B cell (primary cell): ENCODE results near the gene SIRT4. TPM values are rescaled to one million over a fixed set of nuclear protein-coding genes. Genes with fewer than 3 reads are reported as not detected.

Experiments used
- ATAC-seq: fragments of 200-7000 bp; cut with Tn5 transposase; one replicate; pipeline ENCODE4 v1.10.0; 2021; ENCODE audit warnings: low read depth, mild to moderate bottlenecking, moderate number of reproducible peaks, moderate library complexity
- CTCF ChIA-PET: fragments of 350-600 bp; sonication (Branson Sonifier 250); formaldehyde crosslinking; loops from one replicate; lab custom pipeline; 2021; ENCODE audit warnings: antibody characterized with exemption, inconsistent platforms; lab: Charles Lee
- POLR2A ChIA-PET: fragments of 350-600 bp; sonication (Branson Sonifier 250); formaldehyde crosslinking; loops from one replicate; lab custom pipeline; 2021; ENCODE audit warnings: antibody characterized with exemption; lab: Charles Lee
- DNase-seq: peaks from one replicate; pipeline ENCODE4 v3.0.0; 2013
- H2AFZ ChIP-seq: 2 replicates; pipeline ENCODE4 v1.6.1; 2012; ENCODE audit warnings: mild to moderate bottlenecking, low read depth, low read length; ENCODE audit not compliant: insufficient read depth, poor library complexity, severe bottlenecking
- H3K27ac ChIP-seq, 2 donors: 1 replicate in 1 of 2; 2 replicates in 1 of 2; pipeline ENCODE4 v1.5.1; 2012 to 2013; ENCODE audit warnings: low read length in 2 of 2, mild to moderate bottlenecking in 2 of 2, moderate library complexity in 1 of 2
- H3K27me3 ChIP-seq, 4 experiments: fragments of 200-600 bp in 1 of 4; sonication (generic) in 1 of 4; replicated peaks in 1 of 4; 1 replicate in 2 of 4; 2 replicates in 2 of 4; pipeline versions ENCODE4 v1.6.1 to v1.7.0; 2013 to 2016; ENCODE audit warnings: low read length in 3 of 4, mild to moderate bottlenecking in 2 of 4, mixed read lengths in 1 of 4, moderate library complexity in 1 of 4; ENCODE audit not compliant: insufficient read depth in 4 of 4, control insufficient read depth in 3 of 4; ENCODE audit errors: control extremely low read depth in 1 of 4
- H3K36me3 ChIP-seq, 2 experiments: replicated peaks in 1 of 2; 1 replicate in 1 of 2; 2 replicates in 1 of 2; pipeline versions ENCODE4 v1.6.1 to v1.7.1; 2013; ENCODE audit warnings: low read length in 1 of 2; ENCODE audit not compliant: insufficient read depth in 2 of 2, control insufficient read depth in 1 of 2; ENCODE audit errors: control extremely low read depth in 1 of 2, extremely low read depth in 1 of 2
- H3K4me1 ChIP-seq, 2 donors: fragments of 200-600 bp in 1 of 2; sonication (generic) in 1 of 2; 1 replicate in 1 of 2; 2 replicates in 1 of 2; pipeline versions ENCODE4 v1.5.1 to v1.6.1; 2013 to 2017; ENCODE audit warnings: low read length in 2 of 2; ENCODE audit not compliant: control insufficient read depth in 2 of 2, insufficient read depth in 2 of 2
- H3K4me2 ChIP-seq: replicated peaks from 2 replicates; pipeline ENCODE3; 2012; ENCODE audit warnings: mild to moderate bottlenecking, low read depth, low read length; ENCODE audit not compliant: poor library complexity, severe bottlenecking
- H3K4me3 ChIP-seq, 5 experiments: fragments of 200-600 bp in 1 of 5; sonication (generic) in 1 of 5; 1 replicate in 3 of 5; 2 replicates in 2 of 5; pipeline versions ENCODE4 v1.5.1 to v1.7.0; 2011 to 2016; ENCODE audit warnings: low read length in 4 of 5, mild to moderate bottlenecking in 4 of 5, low read depth in 2 of 5, control low read depth in 1 of 5, moderate library complexity in 1 of 5; ENCODE audit not compliant: insufficient read depth in 1 of 5; ENCODE audit errors: control extremely low read depth in 1 of 5, extremely low read depth in 1 of 5
- H3K79me2 ChIP-seq: fragments of 200-600 bp; sonication (generic); one replicate; pipeline ENCODE4 v1.6.0; 2016; ENCODE audit warnings: low read length; ENCODE audit not compliant: control insufficient read depth, insufficient read depth
- H3K9ac ChIP-seq: fragments of 200-600 bp; sonication (generic); 2 replicates; pipeline ENCODE4 v1.6.1; 2017; ENCODE audit warnings: mild to moderate bottlenecking, low read length, moderate library complexity
- H3K9me3 ChIP-seq, 3 donors: one replicate each; pipeline versions ENCODE4 v1.6.1 to v1.7.1; 2013; ENCODE audit warnings: low read length in 2 of 3; ENCODE audit not compliant: control insufficient read depth in 2 of 3, insufficient read depth in 1 of 3; ENCODE audit errors: control extremely low read depth in 1 of 3
- H4K20me1 ChIP-seq: 2 replicates; pipeline ENCODE4 v1.6.0; 2012; ENCODE audit warnings: mild to moderate bottlenecking, low read length; ENCODE audit not compliant: insufficient read depth, control insufficient read depth, poor library complexity, severe bottlenecking
- H3K27ac Mint-ChIP-seq: one replicate; pipeline ENCODE4 v1.8.0; 2021; ENCODE audit warnings: mixed read lengths
- H3K27me3 Mint-ChIP-seq: one replicate; pipeline ENCODE4 v1.8.0; 2021; ENCODE audit warnings: mixed read lengths
- H3K4me1 Mint-ChIP-seq: one replicate; pipeline ENCODE4 v1.8.0; 2021; ENCODE audit warnings: mixed read lengths
- H3K4me3 Mint-ChIP-seq: one replicate; pipeline ENCODE4 v1.8.0; 2021; ENCODE audit warnings: mixed read lengths
- H3K9me3 Mint-ChIP-seq: one replicate; pipeline ENCODE4 v1.8.0; 2022; ENCODE audit warnings: mixed read lengths; ENCODE audit not compliant: insufficient read depth
- EZH2 ChIP-seq: IDR thresholded peaks from 2 replicates; pipeline ENCODE4 v1.6.1; 2012; ENCODE audit warnings: borderline replicate concordance, low read depth, mild to moderate bottlenecking, moderate library complexity, low read length; ENCODE audit not compliant: insufficient read depth, poor library complexity, severe bottlenecking
- WGBS: methylation state at CpG from one replicate; pipeline ENCODE4 v1.1.5; 2013; ENCODE audit warnings: missing lambda C conversion rate; ENCODE audit not compliant: insufficient coverage; 5-methylcytosine and 5-hydroxymethylcytosine counted together
- intact Hi-C: fragments of 100-400 bp; cut with micrococcal nuclease; formaldehyde crosslinking; loops from one replicate; pipeline ENCODE4 v1.10.0; 2022
- polyA plus RNA-seq: library from polyadenylated mRNA; depleted of rRNA; stranded (reverse); fragments of >200 nt; gene quantifications from 2 replicates; pipeline ENCODE4 v1.2.3, GENCODE V29; 2012
- total RNA-seq, 2 donors: library from RNA; stranded (reverse); fragments of 120-200 nt in 1 of 2; gene quantifications; 1 replicate in 1 of 2; 2 replicates in 1 of 2; pipeline versions ENCODE4 v1.2.3 to v1.2.4, GENCODE V29; 2013 to 2022
- TF ChIP-seq, protein P1 (sequence below): fragments of 200-600 bp; IDR thresholded peaks from one replicate; pipeline ENCODE4 v1.8.0; 2022; ENCODE audit warnings: antibody characterized with exemption, mild to moderate bottlenecking

SIRT4 gene
- total and polyA plus RNA-seq, 2 donors (not counting 1 experiment from before 2014, with no cell fraction given): 1.5 to 4.8 TPM

- CTCF ChIA-PET: interaction anchor here (1.0 to 1.8 kb wide), 4 partner anchors 11 to 647 kb away, joined by 3 to 7 read pairs (median 4); partner anchors contain the start of gene SIRT4
- POLR2A ChIA-PET: no interaction called here
- Mint-ChIP-seq H3K4me3 (no peak overlapping the region), H3K9me3 (no peaks in the 10 kb centered on the region), H3K27ac (no peak overlapping the region), H3K4me1 (peaks cover 7% of the 10 kb centered on the region), H3K27me3 (peaks cover 13% of the 10 kb centered on the region)
- ATAC-seq: no peak
- peaks cover 0 to 9% of the 10 kb centered on the region in 2 donors for H3K4me1 ChIP-seq
- H4K20me1 ChIP-seq: no peaks in the 10 kb centered on the region
- no peak overlapping the region for H3K4me2 ChIP-seq
- H3K9ac ChIP-seq: no peak overlapping the region
- DNase-seq: no peak
- no peaks in the 10 kb centered on the region for H3K9me3 ChIP-seq
- peaks cover 0 to 6% (median 0%) of the 10 kb centered on the region in 4 experiments for H3K27me3 ChIP-seq
- no peak overlapping the region for H2AFZ ChIP-seq
- intact Hi-C loops: loop anchor here (1.0 to 5.0 kb wide), 3 partner anchors 97 to 322 kb away; no protein-coding TSS in a partner anchor
- TF ChIP-seq, protein P1, sequence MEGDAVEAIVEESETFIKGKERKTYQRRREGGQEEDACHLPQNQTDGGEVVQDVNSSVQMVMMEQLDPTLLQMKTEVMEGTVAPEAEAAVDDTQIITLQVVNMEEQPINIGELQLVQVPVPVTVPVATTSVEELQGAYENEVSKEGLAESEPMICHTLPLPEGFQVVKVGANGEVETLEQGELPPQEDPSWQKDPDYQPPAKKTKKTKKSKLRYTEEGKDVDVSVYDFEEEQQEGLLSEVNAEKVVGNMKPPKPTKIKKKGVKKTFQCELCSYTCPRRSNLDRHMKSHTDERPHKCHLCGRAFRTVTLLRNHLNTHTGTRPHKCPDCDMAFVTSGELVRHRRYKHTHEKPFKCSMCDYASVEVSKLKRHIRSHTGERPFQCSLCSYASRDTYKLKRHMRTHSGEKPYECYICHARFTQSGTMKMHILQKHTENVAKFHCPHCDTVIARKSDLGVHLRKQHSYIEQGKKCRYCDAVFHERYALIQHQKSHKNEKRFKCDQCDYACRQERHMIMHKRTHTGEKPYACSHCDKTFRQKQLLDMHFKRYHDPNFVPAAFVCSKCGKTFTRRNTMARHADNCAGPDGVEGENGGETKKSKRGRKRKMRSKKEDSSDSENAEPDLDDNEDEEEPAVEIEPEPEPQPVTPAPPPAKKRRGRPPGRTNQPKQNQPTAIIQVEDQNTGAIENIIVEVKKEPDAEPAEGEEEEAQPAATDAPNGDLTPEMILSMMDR: no peak
- no peak for TF ChIP-seq EZH2
- 90% methylated on average over 3 of the region's 9 CpGs for WGBS
- no peaks in the 10 kb centered on the region for H3K36me3 ChIP-seq
- H3K27ac ChIP-seq: no peak overlapping the region
- H3K4me3 ChIP-seq: no peak overlapping the region
- H3K79me2 ChIP-seq: no peaks in the 10 kb centered on the region
Measured at GRCh38 chr12:120324841-120325417, 22.8 kb downstream of the SIRT4 start.

DNA sequence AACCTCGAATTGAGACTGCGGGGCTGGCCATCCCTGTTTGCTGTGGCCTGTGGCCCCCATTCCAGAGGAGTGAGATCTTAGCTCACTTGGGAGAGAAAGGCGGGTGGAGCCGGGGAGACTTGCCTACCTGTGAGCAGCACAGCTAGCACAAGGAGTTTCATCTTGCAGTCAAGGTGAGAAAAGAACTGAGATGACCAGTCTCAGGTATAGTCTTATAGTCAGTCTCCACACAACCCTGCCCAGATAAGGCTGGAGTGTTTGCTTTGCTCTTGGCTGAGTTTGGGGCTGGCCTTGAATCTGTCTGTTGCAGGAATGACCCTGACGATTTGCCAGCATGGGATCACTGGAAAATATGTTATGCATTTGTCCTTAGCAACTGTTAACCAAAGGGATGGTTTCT lies 25.5 kb downstream of the SIRT4 start, which contains the start of gene PLA2G1B:
PLA2G1B (minus strand) TSS at position 187 of the 400 bp plus-strand sequence; CDS start at position 161, 26 bp downstream.
- WGBS: 97% methylated on average over 4 of the region's 5 CpGs
- H3K9me3 ChIP-seq: no peaks in the 10 kb centered on the region
- no peak within 1 kb of the TSS for H3K4me3 ChIP-seq
- H3K4me1 ChIP-seq: peaks cover 0 to 9% of the 10 kb centered on the region in 2 donors
- DNase-seq (no peak), ATAC-seq (no peak)
- H3K4me3 Mint-ChIP-seq: no peak within 1 kb of the TSS
- no peak within 1 kb of the TSS for H3K27ac ChIP-seq
- intact Hi-C loops: loop anchor here (5.0 kb wide), 1 partner anchor 320 kb away; no protein-coding TSS in a partner anchor
- no peak within 1 kb of the TSS for H3K9ac ChIP-seq
- TF ChIP-seq EZH2: no peak
- TF ChIP-seq, protein P1: no peak
- no peak within 1 kb of the TSS for H3K4me2 ChIP-seq
- peaks cover 0 to 10% (median 2%) of the 10 kb centered on the region in 4 experiments for H3K27me3 ChIP-seq
- peaks cover 7% of the 10 kb centered on the region for H3K4me1 Mint-ChIP-seq
- no peak within 1 kb of the TSS for H2AFZ ChIP-seq
- CTCF ChIA-PET: interaction anchor here (1.7 kb wide), 1 partner anchor 25 kb away, joined by 5 read pairs; the partner anchor contains the start of gene SIRT4
- H4K20me1 ChIP-seq: no peaks in the 10 kb centered on the region
- H3K36me3 ChIP-seq: no peaks in the 10 kb centered on the region
- H3K9me3 Mint-ChIP-seq: no peaks in the 10 kb centered on the region
- H3K79me2 ChIP-seq: no peaks in the 10 kb centered on the region
- H3K27ac Mint-ChIP-seq: no peak within 1 kb of the TSS
- POLR2A ChIA-PET: interaction anchor here (0.7 kb wide), 1 partner anchor 374 kb away, joined by 3 read pairs; no protein-coding TSS in a partner anchor
- H3K27me3 Mint-ChIP-seq: peaks cover 17% of the 10 kb centered on the region
